ENCODE measurements around the gene EFHC1. TPM values are rescaled to one million over a fixed set of nuclear protein-coding genes. Genes with fewer than 3 reads are reported as not detected.

EFHC1 gene
- total RNA-seq, 6 experiments from 2014 or later, result 3.6 to 10.4 (median 6.0) TPM

GRCh38 chr6:52409499-52409898 lies 10.6 kb upstream of the EFHC1 start:
- Histone ChIP-seq H3K4me1 (no peaks in the 10 kb centered on the region), H3K4me3 (no peak overlapping the region), H3K27me3 (no peaks in the 10 kb centered on the region), H3K36me3 (no peaks in the 10 kb centered on the region), H3K27ac (no peak overlapping the region), H3K9me3 (no peaks in the 10 kb centered on the region)
- intact Hi-C loops (cut with DNase I), result loop anchor here in 1 of 2 donors (10.0 kb wide), 1 partner anchor 125 kb away; the partner anchor contains the start of gene MCM3
- 60% methylated on average over 1 of the region's 1 CpG for WGBS (ENCODE audit: insufficient coverage, low coverage, low lambda C conversion rate, missing lambda C conversion rate)
- DNase-seq, result no peak
- TF ChIP-seq CTCF (IDR thresholded peaks at IDR 0.05), result no peak
- TF ChIP-seq POLR2A (IDR thresholded peaks at IDR 0.05), result no peak
- ATAC-seq, result no peak

- H3K9me3 ChIP-seq, result no peaks in the 10 kb centered on the region
- ATAC-seq, result no peak
- no peaks in the 10 kb centered on the region for H3K4me1 ChIP-seq
- no peaks in the 10 kb centered on the region for H3K36me3 ChIP-seq
- H3K27me3 ChIP-seq, result no peaks in the 10 kb centered on the region
- H3K27ac ChIP-seq, result no peak overlapping the region
- TF ChIP-seq CTCF (IDR thresholded peaks at IDR 0.05) (no peak), POLR2A (IDR thresholded peaks at IDR 0.05) (no peak)
- intact Hi-C loops (cut with DNase I), result loop anchor here in 1 of 2 donors (10.0 kb wide), 1 partner anchor 184 kb away; no protein-coding TSS in a partner anchor
- H3K4me3 ChIP-seq, result no peak overlapping the region
- DNase-seq, result no peak
Measured at GRCh38 chr6:52410979-52411378, 9.2 kb upstream of the EFHC1 start.

GRCh38 chr6:52411911-52412310 lies 8.2 kb upstream of the EFHC1 start:
- DNase-seq, result no peak
- intact Hi-C loops (cut with DNase I), result loop anchor here in 1 of 2 donors (10.0 kb wide), 1 partner anchor 183 kb away; no protein-coding TSS in a partner anchor
- Histone ChIP-seq H3K27me3 (no peaks in the 10 kb centered on the region), H3K36me3 (no peaks in the 10 kb centered on the region), H3K27ac (no peak overlapping the region), H3K4me3 (no peak overlapping the region), H3K9me3 (no peaks in the 10 kb centered on the region), H3K4me1 (no peaks in the 10 kb centered on the region)
- WGBS (ENCODE audit: insufficient coverage, low coverage, low lambda C conversion rate, missing lambda C conversion rate), result 77% methylated on average over 3 of the region's 4 CpGs
- no peak for ATAC-seq
- TF ChIP-seq CTCF (IDR thresholded peaks at IDR 0.05), result no peak
- TF ChIP-seq POLR2A (IDR thresholded peaks at IDR 0.05), result no peak

- no peak overlapping the region for H3K4me3 ChIP-seq
- H3K27me3 ChIP-seq, result no peaks in the 10 kb centered on the region
- WGBS (ENCODE audit: insufficient coverage, low coverage, low lambda C conversion rate, missing lambda C conversion rate), result 64% methylated on average over 1 of the region's 1 CpG
- TF ChIP-seq POLR2A (IDR thresholded peaks at IDR 0.05) (no peak), CTCF (IDR thresholded peaks at IDR 0.05) (no peak)
- DNase-seq (no peak), ATAC-seq (no peak)
- H3K27ac ChIP-seq, result no peak overlapping the region
- intact Hi-C loops (cut with DNase I), result loop anchor here (5.0 to 10.0 kb wide), 4 partner anchors 179 to 252 kb away; no protein-coding TSS in a partner anchor
- H3K36me3 ChIP-seq, result no peaks in the 10 kb centered on the region
- H3K4me1 ChIP-seq, result no peaks in the 10 kb centered on the region
- H3K9me3 ChIP-seq, result no peaks in the 10 kb centered on the region
Measured at GRCh38 chr6:52415333-52415732, 4.8 kb upstream of the EFHC1 start.
